Kidney epithelial cell (primary cell): Measurements from ENCODE around the gene INPP5A. TPM values are rescaled to one million over a fixed set of nuclear protein-coding genes. Genes with fewer than 3 reads are reported as not detected.

Source experiments
- DNase-seq: peaks from one replicate; pipeline ENCODE4 v3.0.0-alpha.2; 2010; ENCODE audit warnings: low read depth
- H3K27me3 ChIP-seq: 2 replicates; pipeline ENCODE4 v1.6.0; 2011; ENCODE audit warnings: low read length; ENCODE audit not compliant: control insufficient read depth, insufficient read depth
- H3K36me3 ChIP-seq: 2 replicates; pipeline ENCODE4 v1.5.1; 2011; ENCODE audit warnings: low read length; ENCODE audit not compliant: control insufficient read depth, insufficient read depth
- H3K4me3 ChIP-seq: 2 replicates; pipeline ENCODE4 v1.5.1; 2011; ENCODE audit warnings: low read depth, mild to moderate bottlenecking, control low read depth, low read length
- CTCF ChIP-seq: IDR thresholded peaks from 2 replicates; pipeline ENCODE4 v1.5.1; 2011; ENCODE audit warnings: mild to moderate bottlenecking, moderate library complexity, low read length, control low read depth, inconsistent platforms; ENCODE audit not compliant: insufficient read depth, poor library complexity, severe bottlenecking
- total RNA-seq: library from RNA; depleted of rRNA; stranded (reverse); fragments of >200 nt; gene quantifications from 2 replicates; pipeline ENCODE4 v1.2.3, GENCODE V29; 2015

INPP5A gene
- total RNA-seq, 1 donor from 2014 or later: 45.1 TPM

- no peak for DNase-seq
- H3K4me3 ChIP-seq: no peak overlapping the region
Measured at GRCh38 chr10:132493246-132493755, 44.3 kb upstream of the INPP5A start.

GRCh38 chr10:132493756-132494290 lies 43.8 kb upstream of the INPP5A start:
- Histone ChIP-seq H3K27me3 (peaks cover 11% of the 10 kb centered on the region), H3K4me3 (no peak overlapping the region), H3K36me3 (no peaks in the 10 kb centered on the region)
- no peak for TF ChIP-seq CTCF
- no peak for DNase-seq

More at GRCh38 chr10:132493246-132493755, 44.3 kb upstream of the INPP5A start:
- Histone ChIP-seq H3K36me3 (no peaks in the 10 kb centered on the region), H3K27me3 (peaks cover 10% of the 10 kb centered on the region)
- no peak for TF ChIP-seq CTCF

GRCh38 chr10:132494866-132495630 lies 42.5 kb upstream of the INPP5A start:
- H3K27me3 ChIP-seq: peaks cover 18% of the 10 kb centered on the region
- no peak for DNase-seq
- no peak overlapping the region for H3K4me3 ChIP-seq
- H3K36me3 ChIP-seq: no peaks in the 10 kb centered on the region
- TF ChIP-seq CTCF: no peak

GRCh38 chr10:132496360-132497062 lies 41.1 kb upstream of the INPP5A start:
- DNase-seq: no peak
- TF ChIP-seq CTCF: no peak
- peaks cover 18% of the 10 kb centered on the region for H3K27me3 ChIP-seq
- no peak overlapping the region for H3K4me3 ChIP-seq
- H3K36me3 ChIP-seq: no peaks in the 10 kb centered on the region

- peaks cover 18% of the 10 kb centered on the region for H3K27me3 ChIP-seq
- no peak for TF ChIP-seq CTCF
- H3K36me3 ChIP-seq: no peaks in the 10 kb centered on the region
- no peak for DNase-seq
- H3K4me3 ChIP-seq: no peak overlapping the region
Measured at GRCh38 chr10:132497063-132497680, 40.4 kb upstream of the INPP5A start.
